ENCODE measurements around the gene ZNF865. TPM values are rescaled to one million over a fixed set of nuclear protein-coding genes. Genes with fewer than 3 reads are reported as not detected.

The ZNF865 gene
- total RNA-seq, 3 donors from 2014 or later (not counting 1 experiment from before 2014, with no cell fraction given) = 18.5 to 22.1 (median 20.9) TPM

DNA sequence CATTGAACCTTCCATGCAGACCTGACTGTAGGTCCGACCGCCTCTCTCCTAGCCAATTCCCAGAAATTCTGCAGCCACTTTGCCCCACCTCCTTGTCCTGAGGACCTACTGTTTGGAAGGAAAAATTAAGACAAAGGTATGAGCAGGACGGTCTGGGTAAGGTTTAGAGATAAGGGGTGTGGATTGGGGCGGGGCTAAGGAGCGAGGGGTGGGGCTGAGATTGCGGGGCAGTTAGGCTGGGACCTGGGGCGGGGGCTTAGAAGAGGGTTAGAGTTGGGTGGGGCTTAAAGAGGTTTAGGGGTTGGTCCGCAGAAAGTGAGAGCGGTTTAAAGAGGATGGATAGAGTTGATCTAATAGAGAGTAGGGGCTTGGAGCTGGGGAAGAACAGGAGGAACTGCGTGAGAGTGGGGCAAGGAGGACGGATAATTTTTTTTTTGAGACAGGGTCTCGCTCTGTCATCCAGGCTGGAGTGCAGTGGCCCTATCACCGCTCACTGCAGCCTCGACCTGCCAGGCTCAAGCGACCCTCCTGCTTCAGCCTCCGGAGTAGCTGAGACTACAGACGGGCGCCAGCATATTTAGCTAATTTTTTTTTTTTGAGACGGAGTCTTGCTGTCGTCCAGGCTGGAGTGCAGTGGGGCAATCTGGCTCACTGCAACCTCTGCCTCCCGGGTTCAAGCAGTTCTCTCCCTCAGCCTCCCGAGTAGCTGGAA, 1.7 kb upstream of the ZNF865 start:
- Mint-ChIP-seq H3K36me3 (no peaks in the 10 kb centered on the region), H3K27ac (peak overlapping the region; percentile 29 to 95), H3K9me3 (no peaks in the 10 kb centered on the region), H3K27me3 (ENCODE audit: low read depth in 2 of 2) (no peaks in the 10 kb centered on the region), H3K4me3 (peak overlapping the region; percentile 71), H3K4me1 (peaks cover 50 to 67% of the 10 kb centered on the region in 2 donors)
- intact Hi-C loops (cut with micrococcal nuclease) = no loop called here
- no peak overlapping the region for H3K27ac ChIP-seq (ENCODE audit: low read length)
- TF ChIP-seq, protein P1, sequence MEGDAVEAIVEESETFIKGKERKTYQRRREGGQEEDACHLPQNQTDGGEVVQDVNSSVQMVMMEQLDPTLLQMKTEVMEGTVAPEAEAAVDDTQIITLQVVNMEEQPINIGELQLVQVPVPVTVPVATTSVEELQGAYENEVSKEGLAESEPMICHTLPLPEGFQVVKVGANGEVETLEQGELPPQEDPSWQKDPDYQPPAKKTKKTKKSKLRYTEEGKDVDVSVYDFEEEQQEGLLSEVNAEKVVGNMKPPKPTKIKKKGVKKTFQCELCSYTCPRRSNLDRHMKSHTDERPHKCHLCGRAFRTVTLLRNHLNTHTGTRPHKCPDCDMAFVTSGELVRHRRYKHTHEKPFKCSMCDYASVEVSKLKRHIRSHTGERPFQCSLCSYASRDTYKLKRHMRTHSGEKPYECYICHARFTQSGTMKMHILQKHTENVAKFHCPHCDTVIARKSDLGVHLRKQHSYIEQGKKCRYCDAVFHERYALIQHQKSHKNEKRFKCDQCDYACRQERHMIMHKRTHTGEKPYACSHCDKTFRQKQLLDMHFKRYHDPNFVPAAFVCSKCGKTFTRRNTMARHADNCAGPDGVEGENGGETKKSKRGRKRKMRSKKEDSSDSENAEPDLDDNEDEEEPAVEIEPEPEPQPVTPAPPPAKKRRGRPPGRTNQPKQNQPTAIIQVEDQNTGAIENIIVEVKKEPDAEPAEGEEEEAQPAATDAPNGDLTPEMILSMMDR (IDR thresholded peaks at IDR 0.05) = no peak
- H3K27me3 ChIP-seq (ENCODE audit: control insufficient read depth, insufficient read depth, low read length) = no peaks in the 10 kb centered on the region
- peaks cover 41% of the 10 kb centered on the region for H3K4me1 ChIP-seq (ENCODE audit: control insufficient read depth, insufficient read depth, low read length)
- WGBS (ENCODE audit: insufficient coverage) = 90% methylated on average over 22 of the region's 22 CpGs
- ATAC-seq (no peak), DNase-seq (no peak)
- H3K36me3 ChIP-seq (ENCODE audit: control insufficient read depth, insufficient read depth, low read length) = no peaks in the 10 kb centered on the region
- H3K4me3 ChIP-seq (ENCODE audit: low read length) = no peak overlapping the region
- H3K9me3 ChIP-seq (ENCODE audit: control insufficient read depth, insufficient read depth, low read length) = no peaks in the 10 kb centered on the region

DNA sequence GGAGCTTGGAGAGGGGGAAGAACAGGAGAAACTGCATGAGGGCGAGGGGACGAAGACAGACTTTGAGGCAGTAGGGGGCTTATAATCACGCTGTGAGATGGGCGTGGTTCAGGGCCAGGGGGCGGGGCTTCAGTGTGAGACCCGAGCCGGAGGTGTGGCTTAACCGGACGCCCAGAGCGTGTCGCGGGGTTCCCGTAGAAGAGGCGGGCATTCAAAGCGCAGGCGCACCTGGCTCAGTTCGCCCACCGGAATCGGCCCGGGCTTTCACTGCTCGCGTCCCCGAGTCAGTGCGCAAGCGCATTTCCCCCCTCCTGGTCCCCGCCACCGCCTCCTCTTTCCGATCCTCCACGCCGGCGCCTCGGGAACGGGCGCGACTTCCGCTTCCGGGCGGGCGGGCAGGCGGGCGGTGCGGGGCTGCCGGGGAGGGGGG, 225 bp upstream of the ZNF865 start:
- H3K4me3 ChIP-seq (ENCODE audit: low read length) = peak overlapping the region; percentile 52
- H3K4me3 Mint-ChIP-seq = peak overlapping the region; percentile 88
- peak overlapping the region; percentile 71 for H3K27ac ChIP-seq (ENCODE audit: low read length)
- H3K9me3 ChIP-seq (ENCODE audit: control insufficient read depth, insufficient read depth, low read length) = no peaks in the 10 kb centered on the region
- no peaks in the 10 kb centered on the region for H3K27me3 ChIP-seq (ENCODE audit: control insufficient read depth, insufficient read depth, low read length)
- H3K4me1 ChIP-seq (ENCODE audit: control insufficient read depth, insufficient read depth, low read length) = peaks cover 36% of the 10 kb centered on the region
- no peaks in the 10 kb centered on the region for H3K36me3 Mint-ChIP-seq
- H3K4me1 Mint-ChIP-seq = peaks cover 56 to 70% of the 10 kb centered on the region in 2 donors
- DNase-seq (peak; percentile 93 to 99), ATAC-seq (peak; percentile 77 to 88 (median 81))
- no peaks in the 10 kb centered on the region for H3K9me3 Mint-ChIP-seq
- H3K36me3 ChIP-seq (ENCODE audit: control insufficient read depth, insufficient read depth, low read length) = no peaks in the 10 kb centered on the region
- WGBS (ENCODE audit: insufficient coverage) = under 1% methylated on average over 39 of the region's 43 CpGs
- H3K27me3 Mint-ChIP-seq (ENCODE audit: low read depth in 2 of 2) = no peaks in the 10 kb centered on the region
- peak overlapping the region; percentile 93 to 95 for H3K27ac Mint-ChIP-seq
- intact Hi-C loops (cut with micrococcal nuclease) = loop anchor here (5.0 kb wide), 1 partner anchor 37 kb away; the partner anchor contains the start of genes ZNF580 and ZNF581
- TF ChIP-seq, protein P1 (IDR thresholded peaks at IDR 0.05) = no peak

DNA sequence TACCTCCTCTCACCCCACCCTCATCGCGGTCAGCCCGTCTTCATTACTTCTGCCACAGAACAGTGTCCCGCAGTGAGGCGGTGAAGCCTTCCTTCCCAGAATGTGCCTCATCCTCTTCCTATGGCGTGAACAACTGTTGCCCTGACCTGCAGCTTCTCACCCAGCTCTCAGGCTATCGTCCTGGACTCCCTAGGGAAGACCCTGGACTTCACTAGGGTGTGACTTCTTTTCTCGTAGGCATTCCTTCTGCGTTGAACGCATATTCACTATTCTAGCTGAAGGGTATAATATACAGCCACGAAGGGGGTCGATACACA, 982 bp downstream of the ZNF865 start:
- Mint-ChIP-seq H3K4me1 (peaks cover 56 to 73% of the 10 kb centered on the region in 2 donors), H3K36me3 (no peaks in the 10 kb centered on the region), H3K4me3 (peak overlapping the region; percentile 94), H3K27me3 (ENCODE audit: low read depth in 2 of 2) (no peaks in the 10 kb centered on the region), H3K9me3 (no peaks in the 10 kb centered on the region), H3K27ac (peak overlapping the region; percentile 93 to 95)
- peaks cover 2% of the 10 kb centered on the region for H3K36me3 ChIP-seq (ENCODE audit: control insufficient read depth, insufficient read depth, low read length)
- H3K4me3 ChIP-seq (ENCODE audit: low read length) = peak overlapping the region; percentile 66
- no peaks in the 10 kb centered on the region for H3K9me3 ChIP-seq (ENCODE audit: control insufficient read depth, insufficient read depth, low read length)
- H3K27ac ChIP-seq (ENCODE audit: low read length) = peak overlapping the region; percentile 88
- H3K4me1 ChIP-seq (ENCODE audit: control insufficient read depth, insufficient read depth, low read length) = peaks cover 28% of the 10 kb centered on the region
- intact Hi-C loops (cut with micrococcal nuclease) = loop anchor here (1.0 to 5.0 kb wide), 2 partner anchors 36 to 89 kb away; partner anchors contain the start of genes ZNF580 and ZNF581
- ATAC-seq (no peak), DNase-seq (no peak)
- WGBS (ENCODE audit: insufficient coverage) = 29% methylated on average over 12 of the region's 12 CpGs
- TF ChIP-seq, protein P1 (IDR thresholded peaks at IDR 0.05) = peak; percentile 16
- no peaks in the 10 kb centered on the region for H3K27me3 ChIP-seq (ENCODE audit: control insufficient read depth, insufficient read depth, low read length)

Data from natural killer cell (primary cell).